Activated T-cell treated with anti-CD3 and anti-CD28 coated beads, Interleukin-2, amount 50 U/mL, for 4 hours (primary cell): ENCODE data around the gene TAB2. TPM values are rescaled to one million over a fixed set of nuclear protein-coding genes. Genes with fewer than 3 reads are reported as not detected.

Source experiments
- ATAC-seq, 2 donors: fragments of 200-7000 bp; cut with Tn5 transposase; one replicate each; pipeline ENCODE4 v1.10.0; 2021
- DNase-seq: peaks from one replicate; pipeline ENCODE4 v3.0.0-alpha.2; 2020
- H3K27me3 Mint-ChIP-seq: one replicate; pipeline ENCODE4 v1.8.0; 2021; ENCODE audit warnings: low read depth, mixed read lengths
- H3K36me3 Mint-ChIP-seq: one replicate; pipeline ENCODE4 v1.8.0; 2022; ENCODE audit warnings: mixed read lengths; ENCODE audit not compliant: insufficient read depth
- H3K4me1 Mint-ChIP-seq: one replicate; pipeline ENCODE4 v1.8.0; 2021; ENCODE audit warnings: low read depth, mixed read lengths
- H3K4me3 Mint-ChIP-seq: one replicate; pipeline ENCODE4 v1.8.0; 2021; ENCODE audit warnings: mild to moderate bottlenecking, moderate library complexity, mixed read lengths
- H3K9me3 Mint-ChIP-seq: one replicate; pipeline ENCODE4 v1.8.0; 2021; ENCODE audit warnings: mixed read lengths
- total RNA-seq, 3 donors: library from RNA; stranded (reverse); gene quantifications; one replicate each; pipeline ENCODE4 v1.2.1, GENCODE V29; 2021

Gene TAB2
- total RNA-seq, 3 donors from 2014 or later, result 69.7 to 84.9 (median 77.4) TPM

GRCh38 chr6:149414009-149414408, 96.5 kb downstream of the TAB2 start:
- Mint-ChIP-seq H3K4me1 (peaks cover 13% of the 10 kb centered on the region), H3K27me3 (no peaks in the 10 kb centered on the region), H3K4me3 (no peak overlapping the region), H3K9me3 (peaks cover 8% of the 10 kb centered on the region), H3K36me3 (peaks cover 32% of the 10 kb centered on the region)
- ATAC-seq, result no peak
- DNase-seq, result no peak

- peaks cover 28% of the 10 kb centered on the region for H3K36me3 Mint-ChIP-seq
- DNase-seq, result no peak
Observed at GRCh38 chr6:149414821-149415220, 97.3 kb downstream of the TAB2 start.

GRCh38 chr6:149419696-149420404, 102.3 kb downstream of the TAB2 start:
- H3K4me1 Mint-ChIP-seq, result peaks cover 22% of the 10 kb centered on the region
- peaks cover 7% of the 10 kb centered on the region for H3K9me3 Mint-ChIP-seq

More at GRCh38 chr6:149414821-149415220, 97.3 kb downstream of the TAB2 start:
- Mint-ChIP-seq H3K9me3 (peaks cover 8% of the 10 kb centered on the region), H3K4me3 (no peak overlapping the region), H3K27me3 (no peaks in the 10 kb centered on the region), H3K4me1 (peaks cover 15% of the 10 kb centered on the region)
- ATAC-seq, result no peak

GRCh38 chr6:149421132-149421531, 103.6 kb downstream of the TAB2 start:
- peaks cover 4% of the 10 kb centered on the region for H3K9me3 Mint-ChIP-seq
- H3K4me3 Mint-ChIP-seq, result no peak overlapping the region
- H3K27me3 Mint-ChIP-seq, result no peaks in the 10 kb centered on the region
- H3K36me3 Mint-ChIP-seq, result no peaks in the 10 kb centered on the region
- ATAC-seq, result no peak
- H3K4me1 Mint-ChIP-seq, result peaks cover 16% of the 10 kb centered on the region
- DNase-seq, result no peak

More at GRCh38 chr6:149419696-149420404, 102.3 kb downstream of the TAB2 start:
- no peak for DNase-seq
- H3K4me3 Mint-ChIP-seq, result no peak overlapping the region
- peaks cover 5% of the 10 kb centered on the region for H3K36me3 Mint-ChIP-seq
- no peaks in the 10 kb centered on the region for H3K27me3 Mint-ChIP-seq
- ATAC-seq, result peak in 1 of 2 donors; percentile 27

GRCh38 chr6:149422581-149422980, 105.1 kb downstream of the TAB2 start:
- DNase-seq, result no peak
- no peaks in the 10 kb centered on the region for H3K27me3 Mint-ChIP-seq
- no peaks in the 10 kb centered on the region for H3K9me3 Mint-ChIP-seq
- H3K4me3 Mint-ChIP-seq, result no peak overlapping the region
- H3K36me3 Mint-ChIP-seq, result no peaks in the 10 kb centered on the region
- peaks cover 16% of the 10 kb centered on the region for H3K4me1 Mint-ChIP-seq
- no peak for ATAC-seq

DNA sequence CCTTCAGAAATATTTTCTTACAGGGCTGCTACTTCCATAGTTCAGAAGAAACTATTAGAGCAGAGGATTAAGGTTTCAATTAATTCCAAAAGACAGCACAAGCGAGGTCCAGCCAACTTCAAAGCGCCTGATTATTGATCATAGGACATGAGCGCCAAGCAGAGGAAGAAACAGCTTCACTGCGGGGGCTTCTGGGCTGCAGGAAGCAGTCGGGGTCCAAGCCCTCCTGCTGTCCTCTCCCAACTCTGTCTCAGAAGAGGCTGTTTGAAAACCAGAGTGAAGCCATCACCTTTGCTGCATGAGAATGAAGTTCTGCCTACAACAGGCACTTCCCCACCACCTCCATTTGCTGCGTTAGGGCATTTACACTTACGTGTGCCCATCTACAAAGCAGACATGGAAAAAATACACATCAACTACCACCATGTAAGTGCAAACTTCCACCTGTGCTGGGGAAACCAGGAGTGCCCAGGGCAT, 106.5 kb downstream of the TAB2 start:
- Mint-ChIP-seq H3K36me3 (no peaks in the 10 kb centered on the region), H3K9me3 (no peaks in the 10 kb centered on the region), H3K4me1 (peaks cover 11% of the 10 kb centered on the region), H3K4me3 (no peak overlapping the region), H3K27me3 (no peaks in the 10 kb centered on the region)
- DNase-seq (no peak), ATAC-seq (no peak)

DNA sequence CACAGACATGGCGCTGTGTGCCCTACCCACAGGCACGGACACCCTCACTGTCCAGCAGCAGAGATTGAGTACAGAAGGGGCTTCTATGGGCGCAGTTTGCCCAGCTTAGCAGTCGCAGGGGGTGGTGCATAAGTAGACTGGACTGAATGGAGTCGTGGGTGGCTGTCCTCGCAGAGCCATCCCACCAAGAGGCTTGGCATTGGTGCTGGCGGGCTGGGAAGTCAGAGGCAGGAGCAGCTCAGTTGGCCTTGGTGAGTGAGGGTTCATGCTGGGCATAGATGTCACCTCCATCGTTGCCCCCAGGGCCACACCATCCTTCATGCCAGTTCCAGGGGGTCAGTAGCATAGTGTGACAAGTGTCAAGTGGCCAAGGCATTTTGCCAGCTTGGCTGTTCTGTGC, 107.7 kb downstream of the TAB2 start:
- H3K4me3 Mint-ChIP-seq, result no peak overlapping the region

GRCh38 chr6:149425754-149426153, 108.2 kb downstream of the TAB2 start:
- Mint-ChIP-seq H3K27me3 (no peaks in the 10 kb centered on the region), H3K36me3 (no peaks in the 10 kb centered on the region), H3K4me1 (peaks cover 2% of the 10 kb centered on the region), H3K9me3 (no peaks in the 10 kb centered on the region), H3K4me3 (no peak overlapping the region)
- DNase-seq (no peak), ATAC-seq (no peak)

More for the DNA sequence above, 107.7 kb downstream of the TAB2 start:
- Mint-ChIP-seq H3K4me1 (peaks cover 7% of the 10 kb centered on the region), H3K36me3 (no peaks in the 10 kb centered on the region), H3K27me3 (no peaks in the 10 kb centered on the region), H3K9me3 (no peaks in the 10 kb centered on the region)
- DNase-seq (no peak), ATAC-seq (no peak)

DNA sequence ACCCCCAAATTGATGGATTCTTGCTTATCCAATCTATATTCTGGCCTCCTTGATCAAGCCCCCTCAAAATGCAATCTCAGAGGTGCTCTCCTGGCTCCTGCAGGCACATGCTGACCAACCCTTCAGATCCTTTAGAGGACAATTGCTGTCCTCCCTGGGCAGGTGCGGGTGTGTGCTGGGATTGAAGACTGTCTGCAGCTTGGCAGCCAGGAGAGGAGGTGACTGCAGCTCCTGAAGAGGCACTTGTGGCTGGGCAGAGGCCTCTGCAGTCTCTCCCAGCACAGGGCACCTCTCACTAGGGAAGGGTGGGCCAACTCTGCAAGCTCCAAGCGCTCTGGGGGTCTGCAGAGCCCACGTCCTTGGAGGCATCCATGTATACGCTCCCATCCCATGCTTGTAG, 111.1 kb downstream of the TAB2 start:
- no peaks in the 10 kb centered on the region for H3K27me3 Mint-ChIP-seq
- peaks cover 4% of the 10 kb centered on the region for H3K4me1 Mint-ChIP-seq
- no peak for ATAC-seq
- H3K36me3 Mint-ChIP-seq, result no peaks in the 10 kb centered on the region
- no peak for DNase-seq
- H3K9me3 Mint-ChIP-seq, result no peaks in the 10 kb centered on the region
- no peak overlapping the region for H3K4me3 Mint-ChIP-seq

GRCh38 chr6:149429427-149430360, 112.2 kb downstream of the TAB2 start:
- DNase-seq, result no peak
- Mint-ChIP-seq H3K9me3 (no peaks in the 10 kb centered on the region), H3K4me3 (no peak overlapping the region)

DNA sequence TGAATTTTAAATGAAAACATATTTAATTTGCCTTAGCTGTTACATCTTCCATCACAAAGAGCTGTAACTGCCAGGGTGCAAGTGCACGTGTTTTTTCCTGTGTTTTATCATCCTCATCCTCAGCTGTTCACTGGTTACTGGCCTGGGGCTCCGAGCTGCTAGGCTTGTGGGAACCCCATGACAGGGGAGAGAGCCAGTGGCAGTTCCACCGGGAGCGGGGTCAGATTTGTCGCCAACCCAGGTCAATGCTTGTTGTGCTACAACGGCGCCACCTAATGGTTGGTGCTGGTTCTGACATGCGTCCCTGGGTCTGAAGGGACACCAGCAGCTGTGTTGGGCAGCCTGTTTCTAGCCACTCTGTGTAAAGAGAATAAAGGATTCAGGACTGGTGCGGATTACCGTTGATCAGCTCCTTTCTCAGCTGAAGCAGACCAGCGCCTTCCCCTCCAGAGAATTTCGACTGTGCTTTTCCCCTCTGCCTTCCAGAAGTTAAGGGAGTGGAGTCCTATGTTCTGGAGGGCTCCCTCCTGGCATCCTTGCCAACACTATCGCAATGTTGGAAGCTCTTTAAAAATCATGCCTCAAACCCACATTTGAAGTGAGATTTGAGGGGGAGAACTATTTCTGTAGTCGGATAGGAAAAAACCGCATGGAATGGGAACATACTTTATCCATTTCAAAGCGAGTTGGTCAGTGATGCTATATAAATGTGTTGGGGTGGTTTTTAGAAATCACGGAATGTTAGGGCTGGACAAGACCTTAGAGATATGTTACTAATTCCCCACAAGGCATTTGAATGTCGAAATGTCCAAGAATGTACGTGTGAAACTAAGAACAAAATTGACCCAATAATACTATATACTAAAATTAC, 114.6 kb downstream of the TAB2 start:
- Mint-ChIP-seq H3K9me3 (no peaks in the 10 kb centered on the region), H3K27me3 (no peaks in the 10 kb centered on the region), H3K4me1 (peaks cover 7% of the 10 kb centered on the region), H3K36me3 (no peaks in the 10 kb centered on the region), H3K4me3 (peak overlapping the region; percentile 45)
- DNase-seq, result peak; percentile 92
- peak; percentile 96 to 97 for ATAC-seq

More at GRCh38 chr6:149429427-149430360, 112.2 kb downstream of the TAB2 start:
- H3K27me3 Mint-ChIP-seq, result no peaks in the 10 kb centered on the region
- peaks cover 4% of the 10 kb centered on the region for H3K4me1 Mint-ChIP-seq
- no peak for ATAC-seq
- H3K36me3 Mint-ChIP-seq, result no peaks in the 10 kb centered on the region

DNA sequence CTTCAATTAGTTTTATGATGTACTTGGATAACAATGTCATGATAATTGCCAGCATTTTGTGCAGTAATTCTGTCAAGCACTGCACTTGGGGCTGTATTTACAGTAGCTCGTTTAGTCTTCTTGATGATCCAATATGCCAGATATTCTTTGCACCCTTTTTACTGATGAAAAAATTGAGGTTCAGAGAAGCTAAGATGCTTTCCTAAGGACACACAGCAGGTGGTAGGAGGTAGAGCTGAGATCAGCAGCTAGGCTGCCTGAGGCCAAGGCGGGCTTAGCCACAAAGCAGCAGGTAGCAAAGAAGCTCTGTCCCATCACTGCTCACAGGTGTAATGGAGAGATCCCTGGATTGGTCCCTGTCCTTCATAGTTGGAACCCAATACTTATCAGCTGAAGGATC, 115.9 kb downstream of the TAB2 start:
- no peak for DNase-seq
- H3K4me3 Mint-ChIP-seq, result no peak overlapping the region
- H3K4me1 Mint-ChIP-seq, result peaks cover 15% of the 10 kb centered on the region
- ATAC-seq, result no peak
- no peaks in the 10 kb centered on the region for H3K27me3 Mint-ChIP-seq
- no peaks in the 10 kb centered on the region for H3K9me3 Mint-ChIP-seq
- H3K36me3 Mint-ChIP-seq, result no peaks in the 10 kb centered on the region

DNA sequence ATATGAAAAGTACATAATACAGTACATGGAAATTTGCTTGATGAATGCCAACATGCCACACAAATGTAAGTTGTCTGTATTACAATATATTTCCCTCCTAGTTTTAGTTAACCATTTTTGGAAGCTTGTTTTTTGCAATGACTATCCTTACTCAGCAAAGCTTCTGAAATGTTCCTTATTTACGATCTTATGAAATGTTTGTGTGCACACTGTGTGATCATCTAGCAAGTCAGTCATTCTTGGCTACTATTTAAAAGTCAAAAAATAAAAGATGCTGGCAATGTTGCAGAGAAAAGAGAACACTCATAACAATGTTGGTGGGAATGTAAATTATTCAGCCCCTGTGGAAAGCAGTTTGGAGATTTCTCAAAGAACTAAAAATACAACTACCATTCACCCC, 116.4 kb downstream of the TAB2 start:
- DNase-seq, result no peak
- no peak for ATAC-seq
- H3K36me3 Mint-ChIP-seq, result no peaks in the 10 kb centered on the region
- no peak overlapping the region for H3K4me3 Mint-ChIP-seq
- peaks cover 19% of the 10 kb centered on the region for H3K4me1 Mint-ChIP-seq
- no peaks in the 10 kb centered on the region for H3K27me3 Mint-ChIP-seq
- H3K9me3 Mint-ChIP-seq, result no peaks in the 10 kb centered on the region
